ENCODE results near the gene TMEM183A.

DNA sequence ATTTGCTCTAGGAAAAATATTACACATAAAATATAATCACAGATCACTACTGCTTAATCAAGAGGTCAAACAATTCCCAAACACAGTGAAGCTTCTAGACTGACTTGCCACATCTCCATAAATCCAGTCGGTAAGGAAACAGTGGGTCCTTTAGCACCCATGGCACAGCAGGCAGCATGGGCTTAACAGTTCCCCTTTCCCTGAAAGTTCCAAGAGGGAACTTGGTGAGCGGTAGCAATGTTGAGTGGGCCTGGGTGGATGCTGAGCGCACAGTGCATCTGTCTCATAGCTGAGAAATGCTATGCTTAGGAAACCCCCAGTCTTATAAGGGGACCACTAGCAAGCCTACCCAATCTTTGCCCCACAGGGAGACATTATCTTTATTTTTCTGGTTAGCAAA lies 32.3 kb upstream of the TMEM183A start:
- TF ChIP-seq POLR2A (IDR thresholded peaks at IDR 0.05; ENCODE audit: low read length) (no peak), GATA1 (IDR thresholded peaks at IDR 0.05; ENCODE audit: low read depth, low read length) (no peak)

Data from erythroblast (primary cell).